AG20443 (cell line): ENCODE measurements around the gene GMDS.
A peak's percentile ranks its signal among the peaks of the same experiment; 100 is the strongest.
"Not testable (repeated sequence)": the region's sequence is repeated elsewhere in the genome, so short reads cannot be mapped to it uniquely, and the experiment has no call there.

Source experiments
- DNase-seq: peaks from one replicate; pipeline ENCODE4 v3.0.0; 2012; ENCODE audit warnings: low spot score, mixed read lengths

The GMDS gene

GRCh38 chr6:1679688-1680068 lies 565.7 kb downstream of the GMDS start:
- DNase-seq: no peak

- no peak for DNase-seq
These were observed 566.2 kb downstream of the GMDS start for GRCh38 chr6:1679031-1679687.

- DNase-seq: no peak
These were observed 567.2 kb downstream of the GMDS start for GRCh38 chr6:1678201-1678600.

- DNase-seq: no peak
These were observed 573.0 kb downstream of the GMDS start for GRCh38 chr6:1672379-1672778.

GRCh38 chr6:1670711-1671462 lies 574.5 kb downstream of the GMDS start:
- no peak for DNase-seq

- no peak for DNase-seq
These were observed 575.4 kb downstream of the GMDS start for GRCh38 chr6:1669996-1670395.

- DNase-seq: not testable (repeated sequence)
These were observed 576.9 kb downstream of the GMDS start for GRCh38 chr6:1668456-1668855.

- DNase-seq: no peak
These were observed 577.6 kb downstream of the GMDS start for GRCh38 chr6:1667805-1668175.

- DNase-seq: no peak
These were observed 578.2 kb downstream of the GMDS start for GRCh38 chr6:1667012-1667804.

- DNase-seq: no peak
These were observed 580.2 kb downstream of the GMDS start for GRCh38 chr6:1665214-1665613.

- no peak for DNase-seq
These were observed 581.1 kb downstream of the GMDS start for GRCh38 chr6:1664329-1664728.

GRCh38 chr6:1663511-1663910 lies 581.9 kb downstream of the GMDS start:
- no peak for DNase-seq

- DNase-seq: peak; percentile 69
These were observed 582.9 kb downstream of the GMDS start for GRCh38 chr6:1662534-1662933.

- DNase-seq: no peak
These were observed 585.6 kb downstream of the GMDS start for GRCh38 chr6:1659816-1660215.

GRCh38 chr6:1658212-1659005 lies 587.0 kb downstream of the GMDS start:
- no peak for DNase-seq

GRCh38 chr6:1657771-1658165 lies 587.6 kb downstream of the GMDS start:
- DNase-seq: no peak

GRCh38 chr6:1657116-1657770 lies 588.2 kb downstream of the GMDS start:
- no peak for DNase-seq

- no peak for DNase-seq
These were observed 591.4 kb downstream of the GMDS start for GRCh38 chr6:1654054-1654453.

GRCh38 chr6:1652842-1653241 lies 592.6 kb downstream of the GMDS start:
- no peak for DNase-seq

GRCh38 chr6:1651362-1651761 lies 594.0 kb downstream of the GMDS start:
- DNase-seq: no peak

GRCh38 chr6:1645466-1646185 lies 599.8 kb downstream of the GMDS start:
- DNase-seq: peak; percentile 30
